Measurements from ENCODE around the gene PNPT1. TPM values are rescaled to one million over a fixed set of nuclear protein-coding genes. Genes with fewer than 3 reads are reported as not detected.

The PNPT1 gene
- total and polyA plus RNA-seq, 2 of the 8 experiments (the other 6 are each of a cell fraction or from before 2014, with no cell fraction given): 8.3 to 40.2 TPM

DNA sequence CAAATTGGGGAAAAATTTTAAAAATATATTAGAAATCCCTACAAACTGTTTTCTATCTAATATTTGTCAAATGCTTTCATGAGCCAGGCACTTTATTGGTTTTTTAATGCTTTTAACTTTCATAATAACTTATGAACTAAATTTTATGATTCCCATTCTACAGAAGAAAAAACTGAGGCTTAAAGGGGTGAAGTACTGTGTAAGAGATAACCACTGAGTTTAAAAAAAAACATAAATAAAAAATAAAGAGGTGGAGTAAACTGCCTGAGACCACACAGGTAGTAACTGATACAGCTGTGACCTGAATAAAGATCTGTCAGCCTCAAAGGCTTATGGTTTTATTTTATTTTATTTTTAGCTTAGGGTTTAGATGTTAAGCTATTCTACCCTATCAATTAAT is 24.7 kb downstream of the PNPT1 start:
- Histone ChIP-seq H2AFZ (ENCODE audit: low read length) (no peak overlapping the region), H3K36me3 (ENCODE audit: control insufficient read depth in 2 of 4, insufficient read depth in 4 of 4, low read length in 3 of 4) (peaks cover 3 to 54% (median 22%) of the 10 kb centered on the region in 4 experiments; a peak in 7 of 8 replicates), H3K18ac (ENCODE audit: extremely low read depth, low read length) (no peak overlapping the region), H3K79me2 (ENCODE audit: control insufficient read depth in 1 of 2, insufficient read depth in 2 of 2, low read length in 2 of 2) (no peaks in the 10 kb centered on the region), H4K91ac (replicated peaks; ENCODE audit: insufficient read length, low read length) (no peak overlapping the region), H3K56ac (replicated peaks; ENCODE audit: insufficient read length, low read depth, low read length) (no peak overlapping the region), H3K23me2 (ENCODE audit: low read depth, low read length) (no peaks in the 10 kb centered on the region), H3K27ac (ENCODE audit: low read depth, low read length) (no peak overlapping the region), H3K27me3 (replicated peaks in 1 of 4; ENCODE audit: control insufficient read depth in 3 of 4, extremely low read depth in 1 of 4, insufficient read depth in 3 of 4, low read length in 3 of 4) (no peaks in the 10 kb centered on the region), H2BK20ac (ENCODE audit: low read length) (no peak overlapping the region), H3K79me1 (ENCODE audit: low read depth, low read length) (no peaks in the 10 kb centered on the region), H4K5ac (ENCODE audit: insufficient read length, low read depth, low read length) (no peak overlapping the region), H3K14ac (ENCODE audit: insufficient read length) (no peak overlapping the region), H2BK12ac (ENCODE audit: low read depth, low read length) (no peak overlapping the region), H3K9ac (replicated peaks in 1 of 4; ENCODE audit: extremely low read depth in 1 of 4, low read depth in 3 of 4, low read length in 3 of 4) (no peak overlapping the region), H3K4ac (replicated peaks; ENCODE audit: insufficient read length, low read depth, low read length) (no peak overlapping the region), H3K4me1 (replicated peaks in 1 of 4; ENCODE audit: control insufficient read depth in 3 of 4, insufficient read depth in 4 of 4, low read length in 3 of 4) (no peaks in the 10 kb centered on the region), H3K23ac (ENCODE audit: insufficient read length) (no peak overlapping the region), H3K4me2 (ENCODE audit: insufficient read depth in 1 of 2, low read depth in 2 of 2, low read length in 2 of 2) (no peak overlapping the region), H2AK5ac (ENCODE audit: low read depth, low read length) (no peak overlapping the region), H4K20me1 (replicated peaks in 1 of 2; ENCODE audit: control insufficient read depth in 1 of 2, insufficient read depth in 2 of 2, low read length in 2 of 2) (no peaks in the 10 kb centered on the region), H2BK5ac (ENCODE audit: low read depth, low read length) (no peak overlapping the region), H2BK15ac (ENCODE audit: low read length) (no peak overlapping the region), H2BK120ac (replicated peaks; ENCODE audit: low read depth, low read length) (no peak overlapping the region), H4K8ac (ENCODE audit: extremely low read depth, insufficient read depth, low read length) (no peak overlapping the region), H3K4me3 (ENCODE audit: extremely low read depth in 1 of 4, insufficient read depth in 2 of 4, low read depth in 3 of 4, low read length in 4 of 4) (no peak overlapping the region), H3K9me3 (ENCODE audit: insufficient read depth in 2 of 2, low read depth in 1 of 2, low read length in 1 of 2) (no peaks in the 10 kb centered on the region)
- no peak for DNase-seq (ENCODE audit: low read depth in 1 of 2, low spot score in 2 of 2)
- FAIRE-seq: no peak
- ChIA-PET CTCF (ENCODE audit: partially characterized antibody) (interaction anchor here (0.6 kb wide), 1 partner anchor 37 kb away, joined by 3 read pairs; no protein-coding TSS in a partner anchor), POLR2A (ENCODE audit: partially characterized antibody) (no interaction called here)
- TF ChIP-seq CEBPB (IDR thresholded peaks at IDR 0.05; ENCODE audit: low read depth, low read length) (no peak), RXRA (IDR thresholded peaks at IDR 0.05; ENCODE audit: insufficient read depth, low read depth, low read length) (no peak), YY1 (IDR thresholded peaks at IDR 0.05; ENCODE audit: low read depth, low read length) (no peak), KDM1A (IDR thresholded peaks at IDR 0.05; ENCODE audit: borderline replicate concordance, low read length) (no peak), BACH1 (IDR thresholded peaks at IDR 0.05; ENCODE audit: low read length) (no peak), SRF (IDR thresholded peaks at IDR 0.05; ENCODE audit: low read depth, low read length) (no peak), EGR1 (IDR thresholded peaks at IDR 0.05; ENCODE audit: borderline replicate concordance, low read depth, low read length) (no peak), BRCA1 (IDR thresholded peaks at IDR 0.05; ENCODE audit: low read depth, low read length) (no peak), ZNF274 (IDR thresholded peaks at IDR 0.05; ENCODE audit: borderline replicate concordance, extremely low read depth, low read length) (no peak), FOSL1 (IDR thresholded peaks at IDR 0.05; ENCODE audit: insufficient read depth, low read depth, low read length) (no peak), KDM4A (IDR thresholded peaks at IDR 0.05; ENCODE audit: low read depth, low read length, severe bottlenecking) (no peak), SP1 (IDR thresholded peaks at IDR 0.05; ENCODE audit: low read depth, low read length) (no peak), CHD1 (IDR thresholded peaks at IDR 0.05; ENCODE audit: low read depth, low read length) (no peak), HDAC2 (IDR thresholded peaks at IDR 0.05; ENCODE audit: borderline replicate concordance in 1 of 2, low read depth in 2 of 2, low read length in 2 of 2) (no peak), TCF12 (IDR thresholded peaks at IDR 0.05; ENCODE audit: low read depth, low read length) (no peak)
